Thoracic aorta (tissue), 2 donors: ENCODE data around the gene PFKFB3. TPM values are rescaled to one million over a fixed set of nuclear protein-coding genes. Genes with fewer than 3 reads are reported as not detected.

ENCODE experiments used
- ATAC-seq: fragments of 150-250 bp; one replicate; pipeline ENCODE4 v1.8.0; 2017; ENCODE audit warnings: low read depth; ENCODE audit not compliant: insufficient number of reproducible peaks, low FRiP score
- DNase-seq: peaks from one replicate; pipeline ENCODE4 v3.0.0-alpha.2; 2020; ENCODE audit warnings: low spot score
- H3K27ac ChIP-seq, 2 donors: fragments of 200-600 bp; sonication (generic); 1 replicate in 1 of 2; 2 replicates in 1 of 2; pipeline ENCODE4 v1.5.1; 2016; ENCODE audit warnings: mild to moderate bottlenecking in 2 of 2, moderate library complexity in 2 of 2
- H3K27me3 ChIP-seq: fragments of 200-600 bp; sonication (generic); replicated peaks from 2 replicates; pipeline ENCODE4 v1.6.0; 2016; ENCODE audit warnings: mild to moderate bottlenecking; ENCODE audit not compliant: insufficient read depth
- H3K36me3 ChIP-seq: fragments of 200-600 bp; sonication (generic); one replicate; pipeline ENCODE4 v1.5.1; 2016
- H3K4me1 ChIP-seq, 2 donors: fragments of 200-600 bp; sonication (generic); 1 replicate in 1 of 2; 2 replicates in 1 of 2; pipeline versions ENCODE4 v1.5.1 to v1.6.0; 2016; ENCODE audit warnings: low read depth in 2 of 2, mild to moderate bottlenecking in 1 of 2; ENCODE audit not compliant: control insufficient read depth in 1 of 2
- H3K4me3 ChIP-seq: fragments of 200-600 bp; sonication (generic); 2 replicates; pipeline ENCODE4 v1.5.1; 2016; ENCODE audit warnings: mild to moderate bottlenecking
- H3K9me3 ChIP-seq: fragments of 200-600 bp; sonication (generic); 2 replicates; pipeline ENCODE4 v1.5.1; 2016
- CTCF ChIP-seq: fragments of 200-600 bp; sonication (generic); IDR thresholded peaks from one replicate; pipeline ENCODE4 v1.5.1; 2019; ENCODE audit warnings: antibody characterized with exemption
- total RNA-seq, 2 donors: library from RNA; depleted of rRNA; stranded (reverse); fragments of >200 nt; gene quantifications; one replicate each; pipeline versions ENCODE4 v1.1.0 to v1.2.3, GENCODE V29; 2016

Gene PFKFB3
- total RNA-seq, 2 donors from 2014 or later, result 151 to 311 TPM

GRCh38 chr10:6220418-6221191 lies 17.9 kb downstream of the PFKFB3 start:
- no peak for TF ChIP-seq CTCF
- ATAC-seq (no peak), DNase-seq (no peak)
- H3K9me3 ChIP-seq, result no peaks in the 10 kb centered on the region
- H3K36me3 ChIP-seq, result peaks cover 96% of the 10 kb centered on the region
- peaks cover 4 to 50% of the 10 kb centered on the region in 2 donors for H3K4me1 ChIP-seq
- no peaks in the 10 kb centered on the region for H3K27me3 ChIP-seq
- H3K27ac ChIP-seq, result peak overlapping the region; percentile 86 to 91
- H3K4me3 ChIP-seq, result no peak overlapping the region

DNA sequence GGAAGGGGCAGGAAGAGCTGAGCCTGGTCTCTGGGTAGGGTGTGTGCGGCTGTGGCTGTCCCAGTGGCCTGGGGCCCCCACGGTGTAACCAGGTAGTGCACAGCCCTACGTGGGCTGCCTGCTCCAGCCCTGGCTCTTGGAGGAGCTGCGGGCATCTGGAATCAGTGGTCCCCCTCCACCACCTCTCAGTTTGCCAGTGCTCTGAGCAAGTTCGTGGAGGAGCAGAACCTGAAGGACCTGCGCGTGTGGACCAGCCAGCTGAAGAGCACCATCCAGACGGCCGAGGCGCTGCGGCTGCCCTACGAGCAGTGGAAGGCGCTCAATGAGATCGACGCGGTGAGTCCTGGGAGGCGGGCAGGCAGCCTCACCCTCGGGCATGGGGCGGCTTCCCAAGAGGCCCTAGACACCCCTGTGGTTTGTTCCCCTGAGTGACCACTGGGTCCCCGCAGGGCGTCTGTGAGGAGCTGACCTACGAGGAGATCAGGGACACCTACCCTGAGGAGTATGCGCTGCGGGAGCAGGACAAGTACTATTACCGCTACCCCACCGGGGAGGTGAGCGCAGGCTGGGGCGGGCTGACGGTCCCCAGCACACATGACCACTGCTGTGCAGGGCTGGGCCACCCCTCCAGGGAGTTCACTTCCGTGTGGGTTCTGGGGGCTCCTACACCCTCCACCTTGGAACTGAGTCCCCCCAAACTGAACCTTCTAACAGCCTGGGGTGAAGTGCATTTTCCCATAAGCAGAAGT lies 18.6 kb downstream of the PFKFB3 start:
- Histone ChIP-seq H3K27me3 (no peaks in the 10 kb centered on the region), H3K36me3 (peaks cover 96% of the 10 kb centered on the region), H3K27ac (peak overlapping the region; percentile 86 to 91), H3K9me3 (no peaks in the 10 kb centered on the region), H3K4me3 (no peak overlapping the region), H3K4me1 (peaks cover 4 to 50% of the 10 kb centered on the region in 2 donors)
- ATAC-seq (no peak), DNase-seq (no peak)
- TF ChIP-seq CTCF, result no peak

DNA sequence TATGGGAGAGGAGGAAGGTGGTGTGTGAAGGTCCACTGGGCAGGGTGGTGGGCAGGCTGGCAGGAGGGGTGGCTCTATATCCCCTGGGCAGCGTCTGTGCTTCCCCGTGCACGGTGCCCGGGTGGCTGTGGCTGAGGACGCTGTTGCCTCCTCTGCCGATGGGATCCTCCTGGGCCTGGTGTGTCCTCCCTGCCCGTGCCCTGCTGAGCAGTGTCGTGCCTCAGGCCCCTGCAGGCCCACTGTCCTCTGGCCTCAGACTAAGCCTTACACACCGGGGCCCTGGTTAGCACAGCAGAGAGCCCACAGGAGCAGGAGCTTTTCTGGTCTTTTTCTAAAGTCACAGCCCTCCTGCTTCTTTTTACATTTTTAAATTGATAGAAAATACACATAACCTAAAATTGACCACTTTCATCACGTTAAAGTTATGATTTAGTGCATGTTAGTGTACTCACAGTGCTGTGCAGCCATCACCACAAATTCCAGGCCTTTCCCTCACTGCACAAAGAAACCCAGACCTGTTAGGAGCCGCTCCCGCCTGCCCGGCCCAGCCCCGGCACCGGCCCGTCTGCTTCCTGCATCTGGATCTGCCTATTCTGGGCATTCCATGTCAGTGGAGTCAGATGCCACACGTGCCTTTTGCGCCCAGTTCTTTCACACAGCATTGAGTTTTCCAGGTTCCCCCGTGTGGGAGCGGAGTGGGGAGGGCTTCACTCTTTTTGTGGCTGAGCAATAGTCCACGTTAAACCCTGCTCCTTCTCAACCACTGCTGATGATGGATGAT lies 19.4 kb downstream of the PFKFB3 start:
- peak overlapping the region; percentile 86 to 91 for H3K27ac ChIP-seq
- ATAC-seq (peak; percentile 79), DNase-seq (no peak)
- H3K27me3 ChIP-seq, result no peaks in the 10 kb centered on the region
- H3K9me3 ChIP-seq, result no peaks in the 10 kb centered on the region
- peaks cover 4 to 57% of the 10 kb centered on the region in 2 donors for H3K4me1 ChIP-seq
- peak overlapping the region; percentile 6 for H3K4me3 ChIP-seq
- no peak for TF ChIP-seq CTCF
- H3K36me3 ChIP-seq, result peaks cover 94% of the 10 kb centered on the region

DNA sequence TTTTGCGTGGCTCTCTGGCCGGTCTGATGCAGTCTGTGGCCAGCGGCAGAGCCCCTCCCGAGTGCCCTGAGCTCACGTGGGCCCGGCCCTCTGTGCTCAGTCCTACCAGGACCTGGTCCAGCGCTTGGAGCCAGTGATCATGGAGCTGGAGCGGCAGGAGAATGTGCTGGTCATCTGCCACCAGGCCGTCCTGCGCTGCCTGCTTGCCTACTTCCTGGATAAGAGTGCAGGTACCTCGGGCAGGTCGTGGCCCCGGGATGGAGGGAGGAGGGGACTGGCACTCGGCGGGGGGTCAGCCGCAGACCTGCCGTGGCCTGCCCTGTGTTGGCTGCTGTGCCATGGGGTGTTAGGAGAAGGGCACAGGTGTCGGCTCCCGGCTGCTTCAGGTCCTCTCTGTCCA lies 20.0 kb downstream of the PFKFB3 start:
- no peak for TF ChIP-seq CTCF
- Histone ChIP-seq H3K9me3 (no peaks in the 10 kb centered on the region), H3K27me3 (no peaks in the 10 kb centered on the region), H3K4me3 (peak overlapping the region; percentile 6), H3K27ac (peak overlapping the region; percentile 86 to 91), H3K36me3 (peaks cover 94% of the 10 kb centered on the region), H3K4me1 (peaks cover 6 to 63% of the 10 kb centered on the region in 2 donors)
- peak; percentile 14 for ATAC-seq
- no peak for DNase-seq

DNA sequence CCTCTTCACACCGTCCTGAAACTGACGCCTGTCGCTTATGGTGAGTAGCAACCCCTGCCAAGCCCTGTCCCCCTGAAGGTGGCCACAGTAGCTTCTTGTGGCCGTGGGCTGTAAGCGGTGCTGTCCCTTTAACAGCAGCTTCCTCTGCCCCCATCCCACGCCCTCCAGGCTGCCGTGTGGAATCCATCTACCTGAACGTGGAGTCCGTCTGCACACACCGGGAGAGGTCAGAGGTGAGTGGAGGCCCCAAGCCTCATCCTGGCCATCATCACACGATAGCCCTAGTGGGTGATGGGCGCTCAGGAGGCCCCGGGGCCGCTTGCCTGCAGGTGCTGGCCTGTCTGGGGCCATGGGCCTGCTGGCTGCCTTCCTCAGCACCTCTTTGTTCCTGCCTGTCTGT lies 21.2 kb downstream of the PFKFB3 start:
- Histone ChIP-seq H3K36me3 (peaks cover 97% of the 10 kb centered on the region), H3K4me3 (no peak overlapping the region), H3K27me3 (no peaks in the 10 kb centered on the region), H3K9me3 (no peaks in the 10 kb centered on the region), H3K4me1 (peaks cover 10 to 68% of the 10 kb centered on the region in 2 donors), H3K27ac (peak overlapping the region; percentile 86 to 91)
- DNase-seq (no peak), ATAC-seq (no peak)
- TF ChIP-seq CTCF, result no peak
